Tibial nerve (tissue), 4 donors: ENCODE results near the gene TDRD9. TPM values are rescaled to one million over a fixed set of nuclear protein-coding genes. Genes with fewer than 3 reads are reported as not detected.
A peak's percentile ranks its signal among the peaks of the same experiment; 100 is the strongest.

ENCODE experiments used
- DNase-seq, 2 donors: peaks; one replicate each; pipeline ENCODE4 v3.0.0-alpha.2; 2019; ENCODE audit warnings: low spot score in 2 of 2
- H3K27ac ChIP-seq, 4 donors: fragments of 200-600 bp; sonication (generic) in 3 of 4; one replicate each; pipeline ENCODE4 v1.5.1; 2017 to 2019; ENCODE audit warnings: mild to moderate bottlenecking in 1 of 4
- H3K27me3 ChIP-seq, 2 donors: fragments of 200-600 bp; sonication (generic) in 1 of 2; one replicate each; pipeline versions ENCODE4 v1.5.1 to v1.6.0; 2017 to 2019
- H3K36me3 ChIP-seq, 3 donors: fragments of 200-600 bp; sonication (generic); one replicate each; pipeline ENCODE4 v1.5.1; 2018 to 2019
- H3K4me1 ChIP-seq, 4 donors: fragments of 200-600 bp; sonication (generic) in 3 of 4; one replicate each; pipeline ENCODE4 v1.5.1; 2017 to 2019
- H3K4me3 ChIP-seq, 4 donors: fragments of 200-600 bp; sonication (generic) in 3 of 4; one replicate each; pipeline ENCODE4 v1.5.1; 2017 to 2019; ENCODE audit warnings: mild to moderate bottlenecking in 1 of 4, moderate library complexity in 1 of 4
- H3K9me3 ChIP-seq, 4 donors: fragments of 200-600 bp; sonication (generic) in 3 of 4; one replicate each; pipeline ENCODE4 v1.5.1; 2017 to 2019
- EP300 ChIP-seq, 2 donors: sonication (generic); formaldehyde crosslinking; IDR thresholded peaks; one replicate each; pipeline ENCODE4 v1.6.1; 2017; ENCODE audit warnings: antibody characterized with exemption in 2 of 2, mild to moderate bottlenecking in 1 of 2
- POLR2A ChIP-seq, 2 donors: fragments of 450-650 bp; IDR thresholded peaks; one replicate each; pipeline ENCODE4 v1.6.1; 2017; ENCODE audit warnings: antibody characterized with exemption in 2 of 2, mild to moderate bottlenecking in 2 of 2, moderate library complexity in 2 of 2
- WGBS, 2 donors: methylation state at CpG; one replicate each; pipeline ENCODE4 v1.1.5; 2018; 5-methylcytosine and 5-hydroxymethylcytosine counted together
- total RNA-seq, 4 donors: library from RNA; depleted of rRNA; stranded (reverse); fragments of >200 nt; gene quantifications; one replicate each; pipeline ENCODE4 v1.1.0, GENCODE V29; 2016
- TF ChIP-seq, protein P1 (sequence below), 5 experiments: fragments of 200-600 bp in 3 of 5; fragments of 450-650 bp in 2 of 5; sonication (generic) in 3 of 5; IDR thresholded peaks; one replicate each; pipeline ENCODE4 v1.5.1; 2016 to 2019; ENCODE audit warnings: antibody characterized with exemption in 5 of 5, mild to moderate bottlenecking in 3 of 5, moderate library complexity in 2 of 5

The TDRD9 gene
- total RNA-seq, 4 donors from 2014 or later: under 0.01 to 1.9 (median 1.4) TPM

DNA sequence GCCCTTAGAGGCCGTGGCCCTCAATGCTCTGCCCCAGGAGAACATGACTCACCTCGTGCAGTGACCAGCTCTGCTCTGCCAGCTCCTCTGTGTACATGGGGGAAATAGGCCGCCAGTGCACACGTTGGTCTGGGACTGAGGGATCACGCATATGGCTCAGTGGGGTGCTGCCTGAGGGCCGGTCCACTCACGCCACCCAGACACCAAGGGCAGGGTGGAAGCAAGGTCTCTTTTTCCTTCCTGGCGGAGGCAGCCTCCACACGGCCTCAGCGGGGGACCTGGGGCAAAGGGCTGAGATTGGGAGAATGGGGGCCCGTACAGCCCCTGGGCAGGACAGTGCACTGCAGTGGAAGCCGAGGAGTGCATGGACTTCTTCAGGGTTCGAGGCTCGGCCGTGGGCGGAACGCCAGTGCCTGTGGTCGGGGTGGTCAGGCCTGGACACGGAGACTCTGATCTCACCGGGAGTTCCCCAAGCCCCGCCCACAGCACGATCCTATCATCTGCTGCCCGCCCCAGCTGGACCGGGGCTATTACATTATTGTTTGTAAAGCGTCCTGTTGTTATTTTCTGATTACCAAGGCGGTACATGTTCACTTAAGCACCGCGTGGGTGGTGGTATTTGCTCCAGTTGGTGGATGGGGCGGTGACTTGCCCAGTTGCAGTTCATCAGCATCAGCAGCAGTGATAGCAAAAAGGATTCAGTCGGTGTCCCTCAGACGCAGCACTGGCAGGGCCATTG lies 38.8 kb upstream of the TDRD9 start:
- WGBS, 2 donors: 20 to 44% methylated on average over 15 to 29 of the region's 31 CpGs
- peak overlapping the region in 1 of 4 donors; percentile 2 for H3K4me3 ChIP-seq

GRCh38 chr14:103890052-103890371 lies 38.2 kb upstream of the TDRD9 start:
- 43 to 64% methylated on average over 6 to 8 of the region's 10 CpGs for WGBS, 2 donors
- peaks cover 0 to 33% (median 6%) of the 10 kb centered on the region in 4 donors for H3K4me1 ChIP-seq
- no peak for DNase-seq
- H3K27ac ChIP-seq: peak overlapping the region in 2 of 4 donors; percentile 40 to 45
- H3K36me3 ChIP-seq: no peaks in the 10 kb centered on the region
- TF ChIP-seq EP300 (IDR thresholded peaks at IDR 0.05) (no peak), POLR2A (IDR thresholded peaks at IDR 0.05) (no peak)
- TF ChIP-seq, protein P1, sequence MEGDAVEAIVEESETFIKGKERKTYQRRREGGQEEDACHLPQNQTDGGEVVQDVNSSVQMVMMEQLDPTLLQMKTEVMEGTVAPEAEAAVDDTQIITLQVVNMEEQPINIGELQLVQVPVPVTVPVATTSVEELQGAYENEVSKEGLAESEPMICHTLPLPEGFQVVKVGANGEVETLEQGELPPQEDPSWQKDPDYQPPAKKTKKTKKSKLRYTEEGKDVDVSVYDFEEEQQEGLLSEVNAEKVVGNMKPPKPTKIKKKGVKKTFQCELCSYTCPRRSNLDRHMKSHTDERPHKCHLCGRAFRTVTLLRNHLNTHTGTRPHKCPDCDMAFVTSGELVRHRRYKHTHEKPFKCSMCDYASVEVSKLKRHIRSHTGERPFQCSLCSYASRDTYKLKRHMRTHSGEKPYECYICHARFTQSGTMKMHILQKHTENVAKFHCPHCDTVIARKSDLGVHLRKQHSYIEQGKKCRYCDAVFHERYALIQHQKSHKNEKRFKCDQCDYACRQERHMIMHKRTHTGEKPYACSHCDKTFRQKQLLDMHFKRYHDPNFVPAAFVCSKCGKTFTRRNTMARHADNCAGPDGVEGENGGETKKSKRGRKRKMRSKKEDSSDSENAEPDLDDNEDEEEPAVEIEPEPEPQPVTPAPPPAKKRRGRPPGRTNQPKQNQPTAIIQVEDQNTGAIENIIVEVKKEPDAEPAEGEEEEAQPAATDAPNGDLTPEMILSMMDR (IDR thresholded peaks at IDR 0.05): no peak
- H3K27me3 ChIP-seq: no peaks in the 10 kb centered on the region
- H3K4me3 ChIP-seq: peak overlapping the region in 1 of 4 donors; percentile 2
- H3K9me3 ChIP-seq: no peaks in the 10 kb centered on the region

More for the DNA sequence above, 38.8 kb upstream of the TDRD9 start:
- Histone ChIP-seq H3K36me3 (no peaks in the 10 kb centered on the region), H3K9me3 (no peaks in the 10 kb centered on the region), H3K4me1 (peaks cover 0 to 33% (median 6%) of the 10 kb centered on the region in 4 donors), H3K27me3 (no peaks in the 10 kb centered on the region), H3K27ac (peak overlapping the region in 2 of 4 donors; percentile 40 to 45)
- TF ChIP-seq, protein P1 (IDR thresholded peaks at IDR 0.05): no peak
- no peak for TF ChIP-seq EP300 (IDR thresholded peaks at IDR 0.05)
- no peak for TF ChIP-seq POLR2A (IDR thresholded peaks at IDR 0.05)
- DNase-seq: no peak

DNA sequence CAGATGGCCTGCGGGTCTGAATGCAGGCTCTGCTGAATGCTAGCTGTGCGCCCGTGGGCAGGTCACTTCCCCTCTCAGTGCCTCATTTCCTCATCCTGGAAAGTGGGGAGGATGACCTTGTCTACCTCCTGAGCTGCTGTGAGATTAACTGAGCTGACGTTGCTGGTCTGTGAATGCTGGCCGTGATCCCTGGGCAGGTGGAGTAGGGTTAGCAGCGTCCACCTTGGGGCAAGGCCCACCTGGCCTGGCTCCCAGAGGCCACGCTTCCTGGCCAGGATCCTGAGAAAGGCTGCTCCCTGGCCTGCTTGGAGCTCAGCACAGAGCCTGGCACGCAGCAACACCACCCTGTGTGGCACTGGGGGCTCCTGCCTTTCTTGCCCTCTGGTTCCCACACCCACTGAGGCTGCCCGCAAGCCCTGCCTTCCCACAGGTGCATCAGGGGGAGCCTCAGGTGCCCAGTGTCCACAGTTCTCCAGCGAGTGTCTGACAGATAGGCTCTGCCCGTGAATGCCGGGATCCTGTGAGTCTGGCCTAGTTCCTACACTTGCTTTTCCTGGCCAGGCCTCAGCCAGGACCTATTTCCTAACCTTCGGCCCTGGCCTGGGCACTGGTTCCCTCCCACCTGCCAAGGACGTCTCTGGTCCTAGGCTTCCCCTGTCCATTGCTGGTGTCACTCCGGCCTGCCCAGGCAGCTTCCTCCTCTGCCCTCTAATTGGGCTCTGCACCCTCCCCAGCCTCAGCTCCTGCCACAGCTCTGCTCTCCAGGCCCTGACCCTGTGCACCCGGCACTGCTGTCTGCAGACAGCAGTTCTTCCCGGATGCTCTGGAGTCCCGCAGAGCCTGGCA lies 37.2 kb upstream of the TDRD9 start:
- no peak for DNase-seq
- Histone ChIP-seq H3K27ac (peak overlapping the region in 1 of 4 donors; percentile 34), H3K27me3 (no peaks in the 10 kb centered on the region), H3K36me3 (no peaks in the 10 kb centered on the region), H3K4me3 (no peak overlapping the region), H3K4me1 (peaks cover 0 to 33% (median 6%) of the 10 kb centered on the region in 4 donors), H3K9me3 (no peaks in the 10 kb centered on the region)
- 62 to 78% methylated on average over 14 of the region's 18 CpGs for WGBS, 2 donors
- TF ChIP-seq EP300 (IDR thresholded peaks at IDR 0.05): no peak
- TF ChIP-seq POLR2A (IDR thresholded peaks at IDR 0.05): no peak
- TF ChIP-seq, protein P1 (IDR thresholded peaks at IDR 0.05): no peak

DNA sequence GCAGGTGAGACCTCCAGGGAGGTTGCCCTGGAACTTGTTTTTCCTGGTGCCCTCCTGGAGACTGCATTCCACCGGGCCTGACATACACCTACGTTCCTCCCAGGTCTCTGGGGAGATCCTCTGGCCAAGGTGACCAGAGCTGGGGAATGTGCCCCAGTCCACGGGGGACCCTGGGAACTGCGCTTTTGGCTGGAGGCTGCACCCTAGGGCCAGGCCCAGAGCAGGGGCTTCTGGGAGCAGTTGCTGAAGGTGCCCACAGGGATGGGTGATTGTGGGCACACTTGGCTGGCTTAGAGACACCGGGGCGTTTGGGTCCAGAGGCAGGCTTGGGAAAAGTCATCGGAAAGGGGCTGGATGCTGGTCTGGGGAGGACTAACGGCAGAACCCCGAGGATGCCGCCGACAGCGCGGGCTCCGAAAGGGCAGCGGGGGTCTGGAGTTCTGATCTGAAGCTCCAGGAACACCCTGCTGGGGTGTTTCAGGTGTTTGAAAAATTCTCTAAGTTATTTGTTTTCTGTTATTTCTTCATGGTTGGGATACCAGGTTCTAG lies 36.5 kb upstream of the TDRD9 start:
- TF ChIP-seq, protein P1 (IDR thresholded peaks at IDR 0.05): no peak
- TF ChIP-seq EP300 (IDR thresholded peaks at IDR 0.05) (no peak), POLR2A (IDR thresholded peaks at IDR 0.05) (no peak)
- Histone ChIP-seq H3K9me3 (no peaks in the 10 kb centered on the region), H3K27ac (no peak overlapping the region)

More for the DNA sequence above, 36.5 kb upstream of the TDRD9 start:
- Histone ChIP-seq H3K4me1 (peaks cover 0 to 31% (median 6%) of the 10 kb centered on the region in 4 donors), H3K4me3 (no peak overlapping the region), H3K36me3 (no peaks in the 10 kb centered on the region), H3K27me3 (no peaks in the 10 kb centered on the region)
- 89 to 91% methylated on average over 15 of the region's 15 CpGs for WGBS, 2 donors
- DNase-seq: no peak
